HG02943 (cell line): Measurements from ENCODE around the gene TEX53.

Source experiments
- ATAC-seq: cut with Tn5 transposase; IDR thresholded peaks from one replicate; pipeline ENCODE4 v1.9.1; 2021; ENCODE audit warnings: mild to moderate bottlenecking, low read depth, moderate library complexity; ENCODE audit not compliant: unreplicated experiment

TEX53 gene

GRCh38 chr9:114643001-114643400 is 14.6 kb downstream of the TEX53 start:
- no peak for ATAC-seq

GRCh38 chr9:114641967-114642366 is 15.6 kb downstream of the TEX53 start:
- no peak for ATAC-seq

DNA sequence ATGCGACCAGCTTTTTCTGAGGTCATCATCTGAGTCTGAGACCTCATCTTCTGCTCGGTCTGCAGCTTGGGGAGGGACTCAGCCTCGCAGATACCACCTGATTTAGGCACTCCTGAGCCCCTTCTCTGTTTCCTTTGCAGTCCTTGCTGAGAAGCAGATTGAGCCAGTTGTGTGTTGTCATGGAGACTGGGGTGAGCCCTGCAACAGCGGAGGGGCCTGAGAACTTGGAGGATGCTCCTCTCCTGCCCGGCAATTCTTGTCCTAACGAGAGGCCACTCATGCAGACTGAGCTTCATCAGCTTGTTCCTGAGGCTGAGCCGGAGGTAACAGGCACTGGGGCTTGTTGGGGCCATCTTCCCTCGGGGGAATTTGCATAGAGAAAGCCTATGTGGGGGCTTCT is 19.2 kb downstream of the TEX53 start:
- ATAC-seq: no peak

- ATAC-seq: no peak
Observed at GRCh38 chr9:114634387-114634786, 23.2 kb downstream of the TEX53 start.

- no peak for ATAC-seq
Observed at GRCh38 chr9:114633438-114634089, 24.0 kb downstream of the TEX53 start.

DNA sequence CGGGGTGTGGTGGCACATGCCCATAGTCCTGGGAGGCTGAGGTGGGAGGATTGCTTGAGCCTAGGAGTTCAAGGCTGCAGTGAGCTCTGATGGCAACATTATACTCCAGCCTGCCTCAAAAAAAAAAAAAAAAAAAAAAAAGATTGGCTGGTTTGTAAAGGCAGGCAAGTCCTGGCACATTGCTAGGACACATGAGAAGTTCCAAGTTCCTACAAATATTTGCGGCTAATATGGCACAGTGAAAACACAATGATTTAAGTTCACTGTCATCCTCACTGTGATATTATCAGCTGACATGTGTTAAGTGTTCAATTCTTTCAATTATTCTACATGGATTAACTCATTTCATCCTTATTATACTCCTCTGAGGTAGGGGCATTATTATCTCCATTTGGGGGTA is 26.4 kb downstream of the TEX53 start:
- ATAC-seq: no peak

- ATAC-seq: no peak
Observed at GRCh38 chr9:114629563-114630090, 28.0 kb downstream of the TEX53 start.

DNA sequence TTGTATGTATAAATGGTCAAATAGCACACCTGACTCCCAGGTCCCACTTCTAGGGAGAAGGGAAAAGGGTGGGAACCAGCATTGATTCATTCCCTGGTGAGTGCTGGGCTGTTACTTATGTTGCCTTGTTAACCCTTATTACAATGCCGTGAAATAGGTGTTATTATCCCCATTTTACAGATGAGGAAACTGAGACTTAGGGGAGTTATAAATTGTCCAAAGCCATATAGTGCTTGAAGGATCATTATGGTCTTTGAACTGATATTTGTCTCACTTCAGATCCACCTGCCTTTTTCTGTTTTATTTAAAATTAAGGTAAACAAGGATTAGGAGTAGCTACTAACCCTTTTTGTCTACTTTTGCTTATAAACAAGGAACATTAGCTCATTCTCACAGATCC is 30.1 kb downstream of the TEX53 start:
- no peak for ATAC-seq

- no peak for ATAC-seq
Observed at GRCh38 chr9:114626415-114627020, 31.1 kb downstream of the TEX53 start.

DNA sequence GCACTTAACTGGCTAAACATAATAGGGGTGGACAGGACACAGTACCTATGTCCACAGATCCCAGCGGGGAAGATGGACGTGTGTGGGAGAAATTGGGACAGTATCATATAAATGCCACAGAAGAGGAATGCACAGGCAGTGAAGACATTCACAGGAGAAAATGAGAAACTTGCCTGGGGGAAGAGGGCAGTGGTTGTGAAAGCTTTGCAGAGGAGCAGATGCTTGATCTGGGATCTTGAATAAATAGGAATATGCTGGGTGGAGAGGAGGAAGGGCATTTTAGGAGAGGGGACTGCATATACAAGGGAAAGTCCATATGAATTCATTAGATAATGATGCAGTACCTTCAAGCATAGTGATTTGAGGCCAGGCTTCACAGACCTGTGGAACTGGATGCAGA is 32.9 kb downstream of the TEX53 start:
- no peak for ATAC-seq

GRCh38 chr9:114621975-114622609 is 35.5 kb downstream of the TEX53 start:
- no peak for ATAC-seq

DNA sequence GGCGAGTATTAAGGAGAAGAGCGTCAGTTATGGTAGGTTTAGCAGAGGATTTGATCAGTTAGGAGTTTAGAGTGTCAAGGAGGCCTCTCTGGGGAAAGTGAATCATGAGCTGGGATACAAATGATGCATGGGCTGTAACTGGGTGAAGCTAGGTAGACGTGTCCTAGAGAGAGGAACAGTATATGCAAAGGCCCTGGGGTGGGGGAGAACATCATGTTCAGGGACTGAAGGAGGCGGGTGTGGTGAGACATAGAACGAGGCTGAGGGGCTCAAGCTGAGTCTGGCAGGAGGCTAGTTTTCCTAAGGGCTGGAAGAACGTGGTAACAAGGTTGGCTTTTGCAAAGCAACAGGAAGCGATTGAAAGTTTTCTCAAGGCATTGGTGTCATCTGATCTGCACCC is 36.0 kb downstream of the TEX53 start:
- ATAC-seq: no peak

- ATAC-seq: no peak
Observed at GRCh38 chr9:114619191-114619761, 38.3 kb downstream of the TEX53 start.

DNA sequence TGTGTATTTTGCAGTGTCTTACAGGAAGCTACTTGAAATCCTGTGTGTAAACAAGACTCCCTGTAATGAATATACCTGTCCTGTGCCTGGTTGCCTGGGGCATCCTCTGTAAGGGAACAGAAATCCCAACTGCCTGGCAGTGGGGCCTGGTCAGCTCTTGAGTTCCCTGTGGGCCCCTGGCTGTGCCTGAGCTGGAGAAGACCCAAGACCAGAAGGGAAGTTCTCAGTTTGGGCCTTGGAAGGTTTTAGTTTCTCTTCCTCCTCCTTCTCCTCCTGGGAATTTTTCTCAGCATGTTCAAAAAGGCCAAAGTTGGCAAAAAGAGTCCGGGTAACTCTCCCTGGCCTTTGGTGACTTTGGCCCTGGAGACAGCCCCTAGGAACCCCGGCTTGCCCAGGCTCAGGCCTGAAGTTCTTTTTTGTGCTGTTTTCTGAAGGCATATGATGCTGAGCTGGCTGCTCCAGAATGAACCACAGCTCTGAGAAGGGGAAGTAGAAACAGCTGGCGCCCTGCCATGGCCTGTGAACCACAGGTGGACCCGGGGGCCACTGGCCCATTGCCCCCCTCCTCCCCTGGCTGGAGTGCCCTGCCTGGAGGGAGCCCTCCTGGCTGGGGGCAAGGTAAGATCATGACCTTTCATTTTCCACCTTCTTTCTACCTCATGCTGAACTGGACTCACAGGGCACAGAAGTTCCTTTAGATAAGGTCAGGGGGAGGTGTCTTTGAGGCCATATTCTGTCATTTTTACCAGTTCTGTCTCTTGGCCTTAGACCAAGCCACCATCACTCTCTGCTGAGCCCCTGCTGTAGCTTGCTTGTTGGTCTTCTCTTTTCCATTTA is 40.7 kb downstream of the TEX53 start:
- ATAC-seq: peak; percentile 63

- ATAC-seq: no peak
Observed at GRCh38 chr9:114614373-114614772, 43.2 kb downstream of the TEX53 start.

GRCh38 chr9:114613919-114614318 is 43.7 kb downstream of the TEX53 start:
- ATAC-seq: no peak

- ATAC-seq: no peak
Observed at GRCh38 chr9:114613087-114613486, 44.5 kb downstream of the TEX53 start.

- ATAC-seq: no peak
Observed at GRCh38 chr9:114612272-114612923, 45.2 kb downstream of the TEX53 start.

GRCh38 chr9:114611516-114612271 is 45.9 kb downstream of the TEX53 start:
- ATAC-seq: peak; percentile 38

- no peak for ATAC-seq
Observed at GRCh38 chr9:114608525-114608796, 49.1 kb downstream of the TEX53 start.
